ENCODE measurements around the gene TSR3. TPM values are rescaled to one million over a fixed set of nuclear protein-coding genes. Genes with fewer than 3 reads are reported as not detected.
A peak's percentile ranks its signal among the peaks of the same experiment; 100 is the strongest.

Gene TSR3
- 48.3 and 50.5 TPM in 2 replicates for total RNA-seq (2014; rRNA removed; shearing (Covaris generic))

- Histone ChIP-seq H3K9me3 (replicated peaks) (no peaks in the 10 kb centered on the region), H3K27me3 (no peaks in the 10 kb centered on the region), H3K27ac (no peak within 1 kb of the TSS)
Observed at GRCh38 chr16:1351582-1352362, at the start of gene TSR3, which contains the start of gene GNPTG. TSR3 (minus strand) TSS chr16:1351878; CDS start chr16:1351804, 74 bp downstream. GNPTG (plus strand) TSS chr16:1351931; CDS start chr16:1351966, 35 bp downstream.

GRCh38 chr16:1401061-1401757 is 49.5 kb upstream of the TSR3 start:
- no peak overlapping the region for H3K27ac ChIP-seq
- H3K36me3 ChIP-seq: no peaks in the 10 kb centered on the region
- H3K27me3 ChIP-seq: no peaks in the 10 kb centered on the region
- H3K4me3 ChIP-seq: no peak overlapping the region
- H3K9me3 ChIP-seq (replicated peaks): no peaks in the 10 kb centered on the region
- H3K4me1 ChIP-seq: no peaks in the 10 kb centered on the region
- no peak for DNase-seq

More at GRCh38 chr16:1351582-1352362, at the start of gene TSR3, which contains the start of gene GNPTG:
- Histone ChIP-seq H3K4me1 (peaks cover 7% of the 10 kb centered on the region), H3K36me3 (no peaks in the 10 kb centered on the region; the same call in 1 of the 2 replicates), H3K4me3 (peak within 1 kb of the TSS; percentile 76)
- DNase-seq: peak; percentile 83 to 88

GRCh38 chr16:1398826-1399581 is 47.3 kb upstream of the TSR3 start:
- no peak overlapping the region for H3K27ac ChIP-seq
- no peaks in the 10 kb centered on the region for H3K36me3 ChIP-seq
- H3K4me3 ChIP-seq: no peak overlapping the region
- no peaks in the 10 kb centered on the region for H3K27me3 ChIP-seq
- DNase-seq: no peak
- H3K9me3 ChIP-seq (replicated peaks): no peaks in the 10 kb centered on the region
- no peaks in the 10 kb centered on the region for H3K4me1 ChIP-seq

- Histone ChIP-seq H3K27me3 (no peaks in the 10 kb centered on the region), H3K36me3 (no peaks in the 10 kb centered on the region), H3K9me3 (replicated peaks) (no peaks in the 10 kb centered on the region), H3K4me1 (no peaks in the 10 kb centered on the region), H3K27ac (no peak overlapping the region), H3K4me3 (no peak overlapping the region)
- DNase-seq: no peak
Observed at GRCh38 chr16:1398351-1398750, 46.7 kb upstream of the TSR3 start.

- Histone ChIP-seq H3K4me1 (no peaks in the 10 kb centered on the region), H3K27me3 (no peaks in the 10 kb centered on the region), H3K9me3 (replicated peaks) (no peaks in the 10 kb centered on the region), H3K4me3 (no peak overlapping the region), H3K27ac (no peak overlapping the region), H3K36me3 (no peaks in the 10 kb centered on the region)
- no peak for DNase-seq
Observed at GRCh38 chr16:1397779-1398178, 46.1 kb upstream of the TSR3 start.

DNA sequence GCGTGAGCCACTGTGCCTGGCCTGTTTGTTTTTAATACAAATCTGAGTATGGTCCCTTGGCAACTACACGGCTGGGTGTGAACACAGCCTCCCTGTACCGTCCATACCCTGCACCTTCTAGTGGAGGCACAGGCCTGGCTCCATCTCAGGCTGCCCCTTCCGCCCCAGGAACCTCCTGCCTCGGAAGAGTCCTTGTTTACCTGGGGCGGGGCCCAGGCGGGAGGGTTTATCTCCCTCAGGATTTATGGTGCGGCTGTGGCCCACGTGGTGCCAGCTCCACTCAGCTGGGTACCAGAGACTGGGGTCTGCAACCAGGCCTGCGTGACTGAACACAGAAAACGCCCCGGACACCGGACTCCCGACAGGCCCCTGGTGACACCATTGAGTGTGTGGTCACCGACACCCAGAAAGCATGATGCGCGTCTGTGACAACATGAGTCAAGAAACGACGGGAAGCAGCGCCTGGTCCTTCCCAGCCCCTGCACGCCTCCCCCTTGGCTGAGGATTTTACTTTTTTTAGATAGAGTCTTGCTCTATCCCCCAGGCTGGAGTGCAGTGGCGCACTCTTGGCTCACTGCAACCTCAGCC is 43.9 kb upstream of the TSR3 start:
- DNase-seq: no peak
- H3K27ac ChIP-seq: no peak overlapping the region
- no peaks in the 10 kb centered on the region for H3K9me3 ChIP-seq (replicated peaks)
- H3K36me3 ChIP-seq: no peaks in the 10 kb centered on the region
- no peaks in the 10 kb centered on the region for H3K27me3 ChIP-seq
- no peaks in the 10 kb centered on the region for H3K4me1 ChIP-seq
- H3K4me3 ChIP-seq: no peak overlapping the region

- H3K4me1 ChIP-seq: no peaks in the 10 kb centered on the region
- H3K27ac ChIP-seq: no peak overlapping the region
- no peaks in the 10 kb centered on the region for H3K36me3 ChIP-seq
- no peaks in the 10 kb centered on the region for H3K9me3 ChIP-seq (replicated peaks)
- no peaks in the 10 kb centered on the region for H3K27me3 ChIP-seq
- no peak overlapping the region for H3K4me3 ChIP-seq
- DNase-seq: no peak
Observed at GRCh38 chr16:1394367-1394951, 42.8 kb upstream of the TSR3 start.

DNA sequence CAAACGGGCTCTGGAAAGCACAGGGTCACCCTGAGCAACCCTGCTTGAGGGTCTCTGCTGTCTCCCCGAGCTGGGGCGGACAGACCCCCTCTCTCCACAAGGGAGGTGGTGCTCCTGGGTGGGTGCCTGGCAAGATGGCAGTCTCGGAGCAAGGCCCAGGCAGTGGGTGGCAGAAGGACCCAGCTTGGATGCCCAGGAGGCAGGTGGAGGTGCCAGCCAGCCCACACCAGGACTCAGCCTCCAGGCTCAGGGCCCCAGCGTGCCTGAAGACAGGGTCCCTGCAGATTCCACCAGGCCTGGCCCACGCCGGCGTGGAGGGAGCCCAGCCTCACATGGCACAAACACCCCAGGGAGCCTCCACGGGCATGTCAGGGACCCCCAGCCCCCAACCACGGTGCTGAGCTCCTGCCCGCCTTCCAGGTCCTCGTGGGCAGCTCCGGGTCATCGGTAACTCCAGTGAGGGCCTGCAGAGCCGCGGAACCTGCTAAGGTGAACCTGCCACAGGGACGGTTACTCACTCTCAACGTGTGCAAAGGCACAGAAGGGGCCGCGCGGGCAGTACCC is 42.0 kb upstream of the TSR3 start:
- Histone ChIP-seq H3K27ac (no peak overlapping the region), H3K36me3 (no peaks in the 10 kb centered on the region), H3K9me3 (replicated peaks) (no peaks in the 10 kb centered on the region), H3K4me3 (no peak overlapping the region), H3K4me1 (no peaks in the 10 kb centered on the region), H3K27me3 (no peaks in the 10 kb centered on the region)
- no peak for DNase-seq

DNA sequence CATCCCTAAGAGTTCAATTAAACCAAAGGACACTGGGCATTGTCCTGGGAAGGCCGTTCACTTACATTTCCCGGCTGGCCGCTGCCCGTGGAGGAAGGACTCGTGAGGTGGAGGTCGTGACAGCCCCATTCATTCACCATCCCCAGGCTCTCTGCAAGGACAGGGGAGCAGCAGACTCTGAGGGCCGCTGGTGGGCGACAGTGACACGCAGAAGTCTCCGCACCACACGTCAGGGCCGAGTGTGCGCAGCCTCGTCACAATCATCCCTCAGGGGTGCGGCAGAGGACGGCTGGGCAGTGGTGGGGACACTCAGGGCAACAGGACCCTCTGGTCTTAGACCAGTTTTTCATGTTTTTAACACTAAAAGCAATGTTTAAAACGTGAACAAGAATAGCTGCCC is 41.1 kb upstream of the TSR3 start:
- DNase-seq: no peak
- Histone ChIP-seq H3K36me3 (no peaks in the 10 kb centered on the region), H3K27me3 (no peaks in the 10 kb centered on the region), H3K27ac (no peak overlapping the region), H3K4me1 (no peaks in the 10 kb centered on the region), H3K9me3 (replicated peaks) (no peaks in the 10 kb centered on the region), H3K4me3 (no peak overlapping the region)

DNA sequence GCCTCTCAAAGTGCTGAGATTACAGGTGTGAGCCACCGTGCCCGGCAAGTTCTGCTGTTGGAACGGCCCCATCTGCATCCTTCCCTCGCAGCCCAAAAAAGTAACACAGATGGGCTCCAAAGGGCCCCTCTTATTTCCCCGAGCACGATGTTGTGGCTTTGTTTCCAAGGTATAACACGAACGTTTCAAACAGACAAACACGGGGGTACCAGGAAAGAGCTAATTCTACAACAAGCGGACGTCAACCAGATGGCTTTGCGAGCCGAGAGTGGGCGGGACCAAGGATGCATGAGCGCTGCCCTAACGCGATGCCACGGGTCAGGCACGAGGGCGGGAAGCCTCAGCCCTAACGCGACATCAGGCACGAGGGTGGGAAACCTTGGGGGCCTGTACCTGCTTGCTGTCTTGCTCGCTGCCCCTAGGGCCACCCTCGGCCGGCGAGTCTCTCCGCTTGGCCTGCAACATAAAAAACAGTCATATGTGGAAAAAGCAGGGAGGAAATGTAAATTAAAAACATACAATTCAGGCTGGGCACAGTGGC is 38.6 kb upstream of the TSR3 start:
- no peaks in the 10 kb centered on the region for H3K36me3 ChIP-seq
- no peak overlapping the region for H3K27ac ChIP-seq

DNA sequence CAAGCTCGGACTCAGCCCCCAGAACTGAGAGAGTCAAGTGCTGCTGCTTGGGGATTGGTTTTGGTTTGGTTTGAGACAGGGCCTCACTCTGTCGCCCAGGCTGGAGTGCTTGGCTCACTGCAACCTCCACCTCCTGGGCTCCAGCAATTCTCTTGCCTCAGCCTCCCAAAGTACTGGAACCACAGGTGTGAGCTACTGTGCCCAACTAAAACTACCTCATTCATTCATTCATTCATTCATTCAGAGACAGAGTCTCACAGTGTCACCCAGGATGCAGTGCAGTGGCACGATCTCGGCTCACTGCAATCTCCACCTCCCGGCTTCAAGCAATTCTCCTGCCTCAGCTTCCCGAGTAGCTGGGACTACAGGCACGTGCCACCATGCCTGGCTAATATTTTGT is 38.1 kb upstream of the TSR3 start:
- H3K27ac ChIP-seq: no peak overlapping the region
- H3K4me1 ChIP-seq: no peaks in the 10 kb centered on the region
- H3K36me3 ChIP-seq: no peaks in the 10 kb centered on the region
- H3K4me3 ChIP-seq: no peak overlapping the region
- H3K9me3 ChIP-seq (replicated peaks): no peaks in the 10 kb centered on the region
- no peaks in the 10 kb centered on the region for H3K27me3 ChIP-seq
- DNase-seq: no peak

More for the DNA sequence above, 38.6 kb upstream of the TSR3 start:
- Histone ChIP-seq H3K27me3 (no peaks in the 10 kb centered on the region), H3K9me3 (replicated peaks) (no peaks in the 10 kb centered on the region), H3K4me3 (no peak overlapping the region), H3K4me1 (no peaks in the 10 kb centered on the region)
- no peak for DNase-seq

DNA sequence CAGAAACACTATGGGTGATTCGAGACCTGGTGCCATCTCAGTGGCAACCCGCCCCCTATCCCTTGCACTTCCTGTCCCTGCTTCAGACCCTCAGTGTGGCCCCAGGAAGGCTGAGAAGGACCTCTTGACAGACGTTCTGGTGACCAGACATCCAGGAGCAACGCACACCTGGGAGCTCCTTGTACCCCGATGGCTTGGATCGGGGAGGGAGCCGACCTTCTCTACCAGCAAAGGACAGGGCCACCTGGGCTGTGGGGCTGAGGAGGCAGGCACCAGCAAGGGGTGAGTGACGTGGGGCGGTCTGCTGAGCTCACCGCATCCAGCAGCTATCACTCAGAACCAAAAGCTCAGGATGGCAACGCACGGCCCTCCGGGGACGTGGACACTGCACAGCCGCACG is 35.7 kb upstream of the TSR3 start:
- no peak for DNase-seq
- Histone ChIP-seq H3K4me1 (no peaks in the 10 kb centered on the region), H3K27me3 (no peaks in the 10 kb centered on the region)

DNA sequence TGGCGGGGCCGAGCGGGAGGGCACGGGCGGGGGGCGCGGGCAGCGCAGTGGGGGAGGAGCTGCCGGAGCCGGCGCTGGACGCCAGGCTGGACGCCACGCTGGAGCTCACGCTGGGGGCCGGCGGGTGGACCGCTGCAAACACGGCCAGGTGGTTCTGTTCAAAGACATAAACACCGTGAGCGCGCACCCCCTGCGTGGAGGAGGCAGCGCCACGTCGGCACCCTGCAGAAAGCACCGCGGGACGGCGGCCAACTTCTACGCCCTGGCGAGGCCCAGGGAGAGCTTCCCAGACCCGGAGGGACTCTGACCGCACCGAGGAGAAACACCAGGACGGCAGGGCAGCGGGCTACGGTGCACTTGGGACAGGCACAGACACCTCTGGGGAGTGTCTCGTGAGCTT is 33.6 kb upstream of the TSR3 start:
- Histone ChIP-seq H3K4me1 (no peaks in the 10 kb centered on the region), H3K27me3 (no peaks in the 10 kb centered on the region), H3K27ac (no peak overlapping the region), H3K4me3 (no peak overlapping the region), H3K9me3 (replicated peaks) (no peaks in the 10 kb centered on the region), H3K36me3 (no peaks in the 10 kb centered on the region)
- DNase-seq: no peak

More for the DNA sequence above, 35.7 kb upstream of the TSR3 start:
- H3K9me3 ChIP-seq (replicated peaks): no peaks in the 10 kb centered on the region
- H3K4me3 ChIP-seq: no peak overlapping the region
- H3K36me3 ChIP-seq: no peaks in the 10 kb centered on the region
- H3K27ac ChIP-seq: no peak overlapping the region

GRCh38 chr16:1383556-1383955 is 31.9 kb upstream of the TSR3 start:
- Histone ChIP-seq H3K36me3 (no peaks in the 10 kb centered on the region), H3K9me3 (replicated peaks) (no peaks in the 10 kb centered on the region), H3K27me3 (no peaks in the 10 kb centered on the region), H3K27ac (no peak overlapping the region), H3K4me1 (no peaks in the 10 kb centered on the region), H3K4me3 (no peak overlapping the region)
- no peak for DNase-seq

All from SJCRH30 (cell line).